HL-60 (cell line): ENCODE measurements around the gene AQP10.
"Not testable (repeated sequence)": the region's sequence is repeated elsewhere in the genome, so short reads cannot be mapped to it uniquely, and the experiment has no call there.

Source experiments
- DNase-seq, 2 experiments: peaks; one replicate each; pipeline ENCODE4 v3.0.0-alpha.2; 2010 to 2020; ENCODE audit warnings: low read depth in 1 of 2, low spot score in 1 of 2
- H3K27ac ChIP-seq: fragments of 250-450 bp; sonication (Bioruptor Pico); replicated peaks from 2 replicates; pipeline ENCODE4 v1.5.1; 2020; ENCODE audit warnings: mild to moderate bottlenecking, moderate library complexity
- H3K27me3 ChIP-seq: fragments of 250-450 bp; sonication (Bioruptor Pico); 2 replicates; pipeline ENCODE4 v1.5.1; 2021; ENCODE audit warnings: mild to moderate bottlenecking, moderate library complexity; ENCODE audit not compliant: insufficient read depth, poor library complexity, severe bottlenecking
- H3K4me3 ChIP-seq: replicated peaks from 2 replicates; pipeline ENCODE4 v1.5.1; 2011; ENCODE audit warnings: mild to moderate bottlenecking, control low read depth, low read length; ENCODE audit not compliant: insufficient read depth
- CTCF ChIP-seq: IDR thresholded peaks from one replicate; pipeline ENCODE4 v1.5.1; 2011; ENCODE audit warnings: low read length, control low read depth, inconsistent platforms; ENCODE audit not compliant: insufficient read depth
- GABPA ChIP-seq: IDR thresholded peaks from 2 replicates; pipeline ENCODE4 v1.6.1; 2012; ENCODE audit warnings: low read depth
- POLR2AphosphoS5 ChIP-seq: IDR thresholded peaks from 2 replicates; pipeline ENCODE4 v1.6.1; 2012; ENCODE audit warnings: low read depth
- SPI1 ChIP-seq: IDR thresholded peaks from 2 replicates; pipeline ENCODE4 v1.6.1; 2012; ENCODE audit warnings: low read depth, mild to moderate bottlenecking, borderline replicate concordance
- TF ChIP-seq, protein P1 (sequence below): IDR thresholded peaks from 2 replicates; pipeline ENCODE4 v1.6.1; 2012; ENCODE audit warnings: low read depth; ENCODE audit not compliant: insufficient replicate concordance

The AQP10 gene

GRCh38 chr1:154276797-154277196 is 44.1 kb upstream of the AQP10 start:
- TF ChIP-seq GABPA (no peak), POLR2AphosphoS5 (no peak), CTCF (no peak)
- DNase-seq: no peak
- H3K27ac ChIP-seq: no peak overlapping the region
- no peak overlapping the region for H3K4me3 ChIP-seq
- no peaks in the 10 kb centered on the region for H3K27me3 ChIP-seq

- not testable (repeated sequence) for DNase-seq, H3K27me3 ChIP-seq, H3K4me3 ChIP-seq, H3K27ac ChIP-seq
Observed at GRCh38 chr1:154287591-154287990, 33.3 kb upstream of the AQP10 start.

DNA sequence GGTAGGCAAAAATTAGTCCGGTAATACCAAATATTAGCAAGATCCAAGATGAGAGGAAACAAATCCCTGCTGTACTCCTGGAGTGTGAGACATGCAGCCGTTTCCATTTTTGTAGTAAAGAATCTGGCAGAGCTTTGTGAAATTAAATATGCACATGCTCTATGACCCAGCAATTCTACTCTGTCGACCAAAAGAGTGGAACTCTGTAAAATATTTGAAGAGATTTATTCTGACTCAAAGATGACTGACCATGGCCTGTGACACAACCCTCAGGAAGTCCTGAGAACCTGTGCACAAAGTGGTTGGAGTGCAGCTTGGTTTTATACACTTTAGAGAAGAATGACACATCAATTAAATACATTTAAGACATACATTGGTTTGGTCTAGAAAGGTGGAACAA is 32.2 kb upstream of the AQP10 start:
- TF ChIP-seq GABPA (no peak), POLR2AphosphoS5 (no peak)
- TF ChIP-seq, protein P1, sequence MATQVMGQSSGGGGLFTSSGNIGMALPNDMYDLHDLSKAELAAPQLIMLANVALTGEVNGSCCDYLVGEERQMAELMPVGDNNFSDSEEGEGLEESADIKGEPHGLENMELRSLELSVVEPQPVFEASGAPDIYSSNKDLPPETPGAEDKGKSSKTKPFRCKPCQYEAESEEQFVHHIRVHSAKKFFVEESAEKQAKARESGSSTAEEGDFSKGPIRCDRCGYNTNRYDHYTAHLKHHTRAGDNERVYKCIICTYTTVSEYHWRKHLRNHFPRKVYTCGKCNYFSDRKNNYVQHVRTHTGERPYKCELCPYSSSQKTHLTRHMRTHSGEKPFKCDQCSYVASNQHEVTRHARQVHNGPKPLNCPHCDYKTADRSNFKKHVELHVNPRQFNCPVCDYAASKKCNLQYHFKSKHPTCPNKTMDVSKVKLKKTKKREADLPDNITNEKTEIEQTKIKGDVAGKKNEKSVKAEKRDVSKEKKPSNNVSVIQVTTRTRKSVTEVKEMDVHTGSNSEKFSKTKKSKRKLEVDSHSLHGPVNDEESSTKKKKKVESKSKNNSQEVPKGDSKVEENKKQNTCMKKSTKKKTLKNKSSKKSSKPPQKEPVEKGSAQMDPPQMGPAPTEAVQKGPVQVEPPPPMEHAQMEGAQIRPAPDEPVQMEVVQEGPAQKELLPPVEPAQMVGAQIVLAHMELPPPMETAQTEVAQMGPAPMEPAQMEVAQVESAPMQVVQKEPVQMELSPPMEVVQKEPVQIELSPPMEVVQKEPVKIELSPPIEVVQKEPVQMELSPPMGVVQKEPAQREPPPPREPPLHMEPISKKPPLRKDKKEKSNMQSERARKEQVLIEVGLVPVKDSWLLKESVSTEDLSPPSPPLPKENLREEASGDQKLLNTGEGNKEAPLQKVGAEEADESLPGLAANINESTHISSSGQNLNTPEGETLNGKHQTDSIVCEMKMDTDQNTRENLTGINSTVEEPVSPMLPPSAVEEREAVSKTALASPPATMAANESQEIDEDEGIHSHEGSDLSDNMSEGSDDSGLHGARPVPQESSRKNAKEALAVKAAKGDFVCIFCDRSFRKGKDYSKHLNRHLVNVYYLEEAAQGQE: no peak
- no peaks in the 10 kb centered on the region for H3K27me3 ChIP-seq
- no peak overlapping the region for H3K4me3 ChIP-seq
- no peak for DNase-seq
- no peak overlapping the region for H3K27ac ChIP-seq

- no peak for DNase-seq
- H3K4me3 ChIP-seq: no peak overlapping the region
- no peaks in the 10 kb centered on the region for H3K27me3 ChIP-seq
- TF ChIP-seq, protein P1: no peak
- TF ChIP-seq POLR2AphosphoS5 (no peak), SPI1 (no peak), GABPA (no peak), CTCF (no peak)
- H3K27ac ChIP-seq: no peak overlapping the region
Observed at GRCh38 chr1:154290921-154291320, 30.0 kb upstream of the AQP10 start.

GRCh38 chr1:154295408-154296235 is 25.3 kb upstream of the AQP10 start:
- no peak for TF ChIP-seq CTCF
- TF ChIP-seq, protein P1: no peak
- TF ChIP-seq GABPA: no peak
- TF ChIP-seq POLR2AphosphoS5: no peak
- no peak for TF ChIP-seq SPI1
- no peak for DNase-seq
- no peak overlapping the region for H3K4me3 ChIP-seq
- no peak overlapping the region for H3K27ac ChIP-seq
- no peaks in the 10 kb centered on the region for H3K27me3 ChIP-seq
